ENCODE results near the gene KRTAP22-1.

Gene KRTAP22-1

DNA sequence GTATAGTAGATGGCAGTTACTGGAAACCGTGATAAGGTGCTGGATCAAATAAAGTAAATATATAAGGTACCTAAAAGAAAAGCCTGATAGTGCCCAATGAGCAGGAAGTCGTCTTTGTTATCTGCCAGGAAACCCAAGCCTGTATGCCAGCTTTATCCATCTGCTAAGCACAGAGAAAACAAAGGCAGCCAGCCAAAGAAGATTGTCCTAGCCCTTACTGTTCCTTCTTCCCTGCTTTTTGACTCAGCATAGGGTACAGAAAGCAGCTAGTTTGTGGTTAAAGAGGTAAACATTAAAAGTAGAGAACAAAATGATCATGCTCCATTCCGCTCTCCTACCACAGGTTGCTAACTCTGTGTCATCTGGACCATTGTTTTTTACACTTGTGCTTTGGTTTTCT is 20.8 kb upstream of the KRTAP22-1 start:
- Histone ChIP-seq H3K4me1 (no peaks in the 10 kb centered on the region), H4K20me1 (no peaks in the 10 kb centered on the region), H3K9me3 (replicated peaks in 1 of 11) (no peaks in the 10 kb centered on the region), H3K36me3 (no peaks in the 10 kb centered on the region), H3K9ac (no peak overlapping the region), H3K4me3 (no peak overlapping the region), H3K27ac (no peak overlapping the region), H3K4me2 (no peak overlapping the region), H3K27me3 (no peaks in the 10 kb centered on the region)
- TF ChIP-seq Cebpa-rat (IDR thresholded peaks at IDR 0.05), result no peak

DNA sequence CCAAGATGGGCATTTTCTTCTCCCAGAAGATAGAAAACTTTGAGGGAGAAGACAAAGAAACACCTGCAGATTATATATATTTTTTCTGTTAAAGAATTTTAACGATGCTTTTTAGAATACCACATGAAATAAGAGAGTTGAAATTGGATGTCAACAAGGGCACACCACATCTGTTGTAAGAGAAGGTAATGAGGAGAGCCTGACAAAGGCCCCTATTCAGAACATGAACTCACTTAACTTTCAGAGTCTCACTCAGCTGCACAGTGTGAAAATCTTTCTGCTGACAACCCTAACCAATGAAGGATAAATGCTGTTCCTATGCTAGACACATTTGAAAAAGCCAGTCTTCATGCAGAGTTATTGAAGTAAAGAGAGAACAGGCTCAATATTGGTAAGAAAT is 18.0 kb upstream of the KRTAP22-1 start:
- Histone ChIP-seq H3K27me3 (no peaks in the 10 kb centered on the region), H3K4me1 (no peaks in the 10 kb centered on the region), H3K4me3 (no peak overlapping the region)

DNA sequence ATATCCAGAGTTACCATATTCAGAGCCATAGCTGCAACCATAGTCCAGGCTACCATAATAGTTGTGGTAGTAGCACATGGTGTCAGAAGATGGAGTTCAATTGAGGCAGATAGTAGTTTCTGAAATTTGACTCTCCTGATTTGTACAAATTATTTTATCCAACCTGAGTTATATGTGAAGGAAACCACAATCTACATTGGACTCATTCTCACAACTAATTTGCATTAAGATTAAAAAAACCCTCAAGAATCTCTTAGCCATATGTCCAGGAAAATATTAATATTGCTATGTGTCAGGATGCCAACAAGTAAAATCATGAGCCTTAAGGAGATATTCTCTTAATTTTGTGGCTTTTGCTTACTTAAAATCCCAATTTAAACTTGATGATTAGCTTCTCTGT is 10.6 kb upstream of the KRTAP22-1 start, which contains the start of gene KRTAP22-2:
Gene KRTAP22-2, minus strand, starts transcription at position 101 of the 400 bp plus-strand sequence.
- Histone ChIP-seq H3K36me3 (no peaks in the 10 kb centered on the region), H4K20me1 (no peaks in the 10 kb centered on the region), H3K9ac (no peak within 1 kb of the TSS), H3K4me1 (no peaks in the 10 kb centered on the region), H3K4me2 (no peak within 1 kb of the TSS), H3K27ac (no peak within 1 kb of the TSS), H3K4me3 (no peak within 1 kb of the TSS), H3K9me3 (replicated peaks in 1 of 11) (no peaks in the 10 kb centered on the region), H3K27me3 (no peaks in the 10 kb centered on the region)
- TF ChIP-seq Cebpa-rat (IDR thresholded peaks at IDR 0.05), result no peak

More for the DNA sequence above, 18.0 kb upstream of the KRTAP22-1 start:
- Histone ChIP-seq H3K9me3 (replicated peaks in 1 of 11) (no peaks in the 10 kb centered on the region), H3K27ac (no peak overlapping the region), H3K4me2 (no peak overlapping the region), H3K9ac (no peak overlapping the region), H3K36me3 (no peaks in the 10 kb centered on the region), H4K20me1 (no peaks in the 10 kb centered on the region)
- no peak for TF ChIP-seq Cebpa-rat (IDR thresholded peaks at IDR 0.05)

DNA sequence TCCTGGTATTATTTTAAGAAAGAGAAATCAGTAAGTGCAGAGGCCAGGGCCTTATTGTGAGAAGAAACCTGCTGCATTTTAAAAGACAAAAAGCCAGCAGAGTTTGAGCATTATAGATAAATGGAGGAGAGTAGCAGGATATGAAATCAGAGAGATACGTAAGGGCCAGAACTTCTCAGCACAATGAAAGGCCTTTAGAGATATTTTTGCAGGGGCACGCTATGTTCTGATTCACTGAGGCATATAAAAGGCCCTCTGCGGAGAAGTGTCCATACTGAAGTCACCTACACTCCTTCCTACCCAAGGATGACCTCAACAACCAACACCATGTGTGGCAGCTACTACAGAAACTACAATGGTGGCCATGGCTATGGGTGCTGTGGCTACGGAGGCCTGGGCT is 8.7 kb upstream of the KRTAP22-1 start, which contains the start of gene KRTAP6-3:
Gene KRTAP6-3, plus strand, starts transcription at position 301 of the 400 bp plus-strand sequence. Its CDS starts 6 bp downstream, at position 307.
- no peak for TF ChIP-seq Cebpa-rat (IDR thresholded peaks at IDR 0.05)

DNA sequence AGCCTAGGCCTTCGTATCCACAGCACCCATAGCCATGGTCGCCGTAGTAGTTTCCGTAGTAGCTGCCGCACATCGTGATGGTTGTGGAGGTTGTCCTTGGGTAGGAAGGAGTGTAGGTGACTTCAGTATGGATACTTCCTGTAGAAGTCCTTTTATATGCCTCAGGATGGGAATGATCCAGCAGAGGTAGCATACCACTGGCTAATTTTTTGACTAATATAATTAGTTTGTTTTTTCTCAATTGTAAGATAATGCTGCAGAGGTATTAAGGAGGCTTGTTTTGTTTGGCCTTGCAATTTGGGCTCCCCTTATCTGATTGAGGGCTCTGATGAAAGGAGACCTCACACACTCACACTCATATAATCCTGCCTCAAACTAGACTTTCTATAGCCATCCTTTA is 2.1 kb upstream of the KRTAP22-1 start, which contains the start of gene KRTAP6-2:
Gene KRTAP6-2, minus strand, starts transcription at position 101 of the 400 bp plus-strand sequence. Its CDS starts 28 bp downstream, at position 73.
- H4K20me1 ChIP-seq, result no peaks in the 10 kb centered on the region
- H3K4me3 ChIP-seq, result no peak within 1 kb of the TSS
- no peak within 1 kb of the TSS for H3K27ac ChIP-seq
- H3K4me1 ChIP-seq, result no peaks in the 10 kb centered on the region
- TF ChIP-seq Cebpa-rat (IDR thresholded peaks at IDR 0.05), result no peak
- H3K9ac ChIP-seq, result no peak within 1 kb of the TSS
- 0 out of 22 replicates have a peak, but pooled peaks cover 0 to 3% (median 0%) of the 10 kb centered on the region in 11 experiments for H3K9me3 ChIP-seq (replicated peaks in 1 of 11)
- no peak within 1 kb of the TSS for H3K4me2 ChIP-seq
- no peaks in the 10 kb centered on the region for H3K36me3 ChIP-seq
- H3K27me3 ChIP-seq, result no peaks in the 10 kb centered on the region

More for the DNA sequence above, 8.7 kb upstream of the KRTAP22-1 start, which contains the start of gene KRTAP6-3:
- no peaks in the 10 kb centered on the region for H4K20me1 ChIP-seq
- H3K36me3 ChIP-seq, result no peaks in the 10 kb centered on the region
- no peak within 1 kb of the TSS for H3K27ac ChIP-seq
- H3K4me2 ChIP-seq, result no peak within 1 kb of the TSS
- no peaks in the 10 kb centered on the region for H3K9me3 ChIP-seq (replicated peaks in 1 of 11)
- no peaks in the 10 kb centered on the region for H3K4me1 ChIP-seq
- no peak within 1 kb of the TSS for H3K9ac ChIP-seq
- no peaks in the 10 kb centered on the region for H3K27me3 ChIP-seq
- H3K4me3 ChIP-seq, result no peak within 1 kb of the TSS

DNA sequence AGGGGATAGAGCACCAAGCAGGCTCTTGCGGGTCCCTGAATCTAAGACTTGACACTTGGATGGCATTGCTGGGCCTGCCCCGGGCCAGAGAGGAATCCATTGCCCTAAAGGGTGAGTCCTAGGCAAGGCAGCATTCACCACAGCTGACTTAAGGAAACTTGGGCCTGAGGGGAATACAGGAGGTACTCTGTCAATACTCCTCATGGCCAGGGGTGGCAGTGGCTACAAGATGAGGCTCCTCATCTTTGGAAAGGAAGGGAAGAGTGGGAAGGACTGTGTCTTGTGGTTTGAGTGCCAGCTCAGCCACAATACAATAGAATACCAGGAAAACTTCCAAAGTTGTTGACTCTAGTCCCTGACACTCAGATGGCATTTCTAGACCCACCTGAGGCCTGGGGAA is 5.1 kb downstream of the KRTAP22-1 start:
- H3K9ac ChIP-seq, result no peak overlapping the region
- H3K4me1 ChIP-seq, result no peaks in the 10 kb centered on the region
- H4K20me1 ChIP-seq, result no peaks in the 10 kb centered on the region
- H3K36me3 ChIP-seq, result no peaks in the 10 kb centered on the region
- H3K4me3 ChIP-seq, result no peak overlapping the region
- H3K27me3 ChIP-seq, result no peaks in the 10 kb centered on the region
- H3K4me2 ChIP-seq, result no peak overlapping the region
- H3K27ac ChIP-seq, result no peak overlapping the region
- H3K9me3 ChIP-seq (replicated peaks in 1 of 11), result 0 out of 22 replicates have a peak, but pooled peaks cover 0 to 3% (median 0%) of the 10 kb centered on the region in 11 experiments
- no peak for TF ChIP-seq Cebpa-rat (IDR thresholded peaks at IDR 0.05)

DNA sequence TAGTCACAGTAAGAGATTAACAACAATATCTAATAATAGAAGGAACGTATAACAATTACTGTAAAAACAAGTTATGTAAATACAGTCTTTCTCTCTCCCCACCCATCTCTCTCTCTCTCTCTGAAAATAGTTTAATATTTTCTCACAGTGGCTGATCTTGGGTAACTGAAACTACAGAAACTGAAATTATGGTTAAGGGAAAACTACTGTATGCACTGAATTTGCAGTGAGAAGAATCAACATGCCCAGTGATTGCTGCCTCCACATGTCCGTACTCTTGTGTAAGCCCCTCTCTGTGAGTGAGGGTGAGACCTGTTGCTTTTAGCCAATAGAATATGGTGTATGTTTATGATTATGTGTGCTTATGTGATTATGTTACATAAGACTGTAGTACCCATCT is 11.2 kb downstream of the KRTAP22-1 start:
- H3K4me3 ChIP-seq, result no peak overlapping the region

DNA sequence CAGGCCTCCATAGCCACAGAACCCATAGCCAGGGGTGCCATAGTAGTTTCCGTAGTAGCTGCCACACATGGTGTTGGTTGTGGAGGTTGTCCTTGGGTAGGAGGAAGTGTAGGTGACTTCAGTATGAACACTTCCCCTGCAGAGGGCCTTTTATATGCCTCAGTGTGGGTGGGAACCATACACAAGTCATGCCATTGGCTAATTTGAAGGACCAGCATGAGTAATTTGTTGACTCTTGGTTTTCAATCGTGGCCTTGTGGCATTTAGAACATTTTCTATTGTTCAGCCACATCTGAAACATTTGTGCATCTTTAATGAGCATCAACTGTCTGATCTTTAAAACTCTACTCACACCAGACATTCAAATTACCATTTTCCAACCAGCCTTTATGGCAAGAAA is 12.9 kb downstream of the KRTAP22-1 start, which contains the start of gene KRTAP6-1:
Gene KRTAP6-1, minus strand, starts transcription at position 95 of the 400 bp plus-strand sequence. Its CDS starts 26 bp downstream, at position 69.
- Histone ChIP-seq H3K9me3 (replicated peaks in 1 of 11) (no peaks in the 10 kb centered on the region), H3K9ac (no peak within 1 kb of the TSS), H4K20me1 (no peaks in the 10 kb centered on the region), H3K36me3 (no peaks in the 10 kb centered on the region), H3K4me3 (no peak within 1 kb of the TSS), H3K27me3 (no peaks in the 10 kb centered on the region), H3K27ac (no peak within 1 kb of the TSS), H3K4me1 (no peaks in the 10 kb centered on the region), H3K4me2 (no peak within 1 kb of the TSS)
- no peak for TF ChIP-seq Cebpa-rat (IDR thresholded peaks at IDR 0.05)

More for the DNA sequence above, 11.2 kb downstream of the KRTAP22-1 start:
- Histone ChIP-seq H3K9ac (no peak overlapping the region), H3K4me1 (no peaks in the 10 kb centered on the region), H3K27ac (no peak overlapping the region), H3K9me3 (replicated peaks in 1 of 11) (no peaks in the 10 kb centered on the region), H4K20me1 (no peaks in the 10 kb centered on the region), H3K36me3 (no peaks in the 10 kb centered on the region), H3K27me3 (no peaks in the 10 kb centered on the region), H3K4me2 (no peak overlapping the region)
- TF ChIP-seq Cebpa-rat (IDR thresholded peaks at IDR 0.05), result no peak

DNA sequence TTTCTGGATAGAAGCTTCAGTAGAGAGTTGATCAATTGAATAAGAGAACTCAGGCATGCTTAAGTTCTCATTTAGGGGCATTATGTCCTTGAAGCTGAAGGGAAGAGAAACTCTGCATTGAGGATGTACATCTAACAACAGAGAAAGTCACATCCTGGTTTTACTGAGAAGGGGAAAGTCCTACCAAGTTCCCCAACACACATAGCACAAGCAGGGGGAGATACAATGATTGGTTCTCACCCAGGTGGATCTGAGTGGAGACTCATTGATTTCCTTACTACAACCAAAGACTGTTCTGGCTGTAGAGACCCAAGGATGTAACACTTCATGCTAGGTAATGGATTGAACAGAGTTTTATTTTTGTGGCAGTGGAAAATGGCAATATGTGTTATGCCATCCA is 14.3 kb downstream of the KRTAP22-1 start:
- Histone ChIP-seq H3K9ac (no peak overlapping the region), H3K27me3 (no peaks in the 10 kb centered on the region), H3K4me1 (peaks cover 0 to 7% (median 0%) of the 10 kb centered on the region in 10 experiments; a peak in 4 of 20 replicates), H3K4me3 (no peak overlapping the region), H3K9me3 (replicated peaks in 1 of 11) (no peaks in the 10 kb centered on the region), H3K4me2 (no peak overlapping the region), H4K20me1 (no peaks in the 10 kb centered on the region), H3K27ac (no peak overlapping the region), H3K36me3 (no peaks in the 10 kb centered on the region)
- TF ChIP-seq Cebpa-rat (IDR thresholded peaks at IDR 0.05), result no peak

DNA sequence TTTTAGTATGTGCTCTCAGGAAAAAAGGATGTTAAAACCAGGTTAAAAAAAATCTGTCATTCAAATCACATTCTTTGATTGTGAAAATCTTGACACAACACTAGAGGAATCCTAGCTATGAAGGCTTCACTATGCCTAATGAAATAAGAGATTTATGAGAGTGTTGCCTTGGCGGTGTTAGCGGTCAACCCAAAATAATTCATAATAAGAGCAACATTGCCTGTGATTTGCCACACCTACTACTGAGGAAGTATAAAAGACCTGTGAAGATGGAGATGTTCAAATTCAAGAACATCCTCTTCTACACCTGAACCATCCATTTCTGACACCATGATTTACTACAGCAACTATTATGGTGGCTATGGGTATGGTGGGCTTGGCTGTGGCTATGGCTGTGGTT is 15.2 kb downstream of the KRTAP22-1 start, which contains the start of gene KRTAP20-1:
Gene KRTAP20-1, plus strand, starts transcription at position 301 of the 400 bp plus-strand sequence. Its CDS starts 30 bp downstream, at position 331.
- H3K9me3 ChIP-seq (replicated peaks in 1 of 11), result no peaks in the 10 kb centered on the region
- H4K20me1 ChIP-seq, result no peaks in the 10 kb centered on the region
- TF ChIP-seq Cebpa-rat (IDR thresholded peaks at IDR 0.05), result no peak
- H3K27ac ChIP-seq, result no peak within 1 kb of the TSS
- H3K4me1 ChIP-seq, result peaks cover 0 to 13% (median 0%) of the 10 kb centered on the region in 10 experiments; a peak in 4 of 20 replicates
- H3K27me3 ChIP-seq, result no peaks in the 10 kb centered on the region
- no peak within 1 kb of the TSS for H3K4me3 ChIP-seq
- no peak within 1 kb of the TSS for H3K4me2 ChIP-seq
- H3K36me3 ChIP-seq, result no peaks in the 10 kb centered on the region
- no peak within 1 kb of the TSS for H3K9ac ChIP-seq
